Nephron (organoid): Measurements from ENCODE around the gene FABP1.
A peak's percentile ranks its signal among the peaks of the same experiment; 100 is the strongest.

Source experiments
- H3K27ac Mint-ChIP-seq, 3 experiments: 2 replicates each; pipeline ENCODE4 v1.8.0; 2020; ENCODE audit warnings: mixed read lengths in 3 of 3, mild to moderate bottlenecking in 2 of 3, moderate library complexity in 1 of 3
- H3K27me3 Mint-ChIP-seq: 2 replicates; pipeline ENCODE4 v1.8.0; 2021; ENCODE audit warnings: low read depth, mild to moderate bottlenecking, moderate library complexity, mixed read lengths
- H3K36me3 Mint-ChIP-seq: 2 replicates; pipeline ENCODE4 v1.8.0; 2020; ENCODE audit warnings: low read depth, mixed read lengths
- H3K4me1 Mint-ChIP-seq: 2 replicates; pipeline ENCODE4 v1.8.0; 2020; ENCODE audit warnings: mixed read lengths
- H3K4me3 Mint-ChIP-seq, 3 experiments: 2 replicates each; pipeline ENCODE4 v1.8.0; 2020; ENCODE audit warnings: mild to moderate bottlenecking in 3 of 3, mixed read lengths in 3 of 3, moderate library complexity in 2 of 3
- H3K9me3 Mint-ChIP-seq: 2 replicates; pipeline ENCODE4 v1.8.0; 2020; ENCODE audit warnings: mixed read lengths
- TF ChIP-seq, protein P1 (sequence below), 3 experiments: fragments of 200-600 bp; sonication (generic); IDR thresholded peaks; one replicate each; pipeline ENCODE4 v1.5.0; 2021; ENCODE audit warnings: antibody characterized with exemption in 3 of 3; ENCODE audit not compliant: unreplicated experiment in 3 of 3

FABP1 gene

DNA sequence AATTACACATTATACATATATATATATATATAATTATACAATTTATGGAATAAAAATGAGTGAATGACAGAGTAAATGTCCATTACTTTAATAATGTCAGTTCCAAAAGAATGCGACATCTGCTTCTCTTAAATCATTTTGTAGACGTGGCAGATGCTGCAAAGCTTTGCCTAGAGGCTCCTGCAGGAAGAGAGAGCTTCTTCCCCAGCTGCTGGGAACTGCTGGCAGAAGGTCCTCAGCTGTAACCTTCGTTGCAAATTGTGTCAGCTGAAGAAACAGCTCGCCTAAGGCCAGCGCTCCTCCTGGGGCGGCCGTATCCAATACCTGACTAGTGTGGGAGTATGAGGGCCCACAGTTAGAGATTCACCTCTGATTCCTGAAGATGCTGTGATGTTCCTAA lies 32.7 kb upstream of the FABP1 start:
- TF ChIP-seq, protein P1, sequence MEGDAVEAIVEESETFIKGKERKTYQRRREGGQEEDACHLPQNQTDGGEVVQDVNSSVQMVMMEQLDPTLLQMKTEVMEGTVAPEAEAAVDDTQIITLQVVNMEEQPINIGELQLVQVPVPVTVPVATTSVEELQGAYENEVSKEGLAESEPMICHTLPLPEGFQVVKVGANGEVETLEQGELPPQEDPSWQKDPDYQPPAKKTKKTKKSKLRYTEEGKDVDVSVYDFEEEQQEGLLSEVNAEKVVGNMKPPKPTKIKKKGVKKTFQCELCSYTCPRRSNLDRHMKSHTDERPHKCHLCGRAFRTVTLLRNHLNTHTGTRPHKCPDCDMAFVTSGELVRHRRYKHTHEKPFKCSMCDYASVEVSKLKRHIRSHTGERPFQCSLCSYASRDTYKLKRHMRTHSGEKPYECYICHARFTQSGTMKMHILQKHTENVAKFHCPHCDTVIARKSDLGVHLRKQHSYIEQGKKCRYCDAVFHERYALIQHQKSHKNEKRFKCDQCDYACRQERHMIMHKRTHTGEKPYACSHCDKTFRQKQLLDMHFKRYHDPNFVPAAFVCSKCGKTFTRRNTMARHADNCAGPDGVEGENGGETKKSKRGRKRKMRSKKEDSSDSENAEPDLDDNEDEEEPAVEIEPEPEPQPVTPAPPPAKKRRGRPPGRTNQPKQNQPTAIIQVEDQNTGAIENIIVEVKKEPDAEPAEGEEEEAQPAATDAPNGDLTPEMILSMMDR (IDR thresholded peaks at IDR 0.05; ENCODE audit: unreplicated experiment in 3 of 3) = no peak
- Mint-ChIP-seq H3K4me3 (no peak overlapping the region), H3K9me3 (no peaks in the 10 kb centered on the region), H3K27me3 (peaks cover 10% of the 10 kb centered on the region), H3K27ac (no peak overlapping the region), H3K4me1 (peaks cover 6% of the 10 kb centered on the region), H3K36me3 (no peaks in the 10 kb centered on the region)

DNA sequence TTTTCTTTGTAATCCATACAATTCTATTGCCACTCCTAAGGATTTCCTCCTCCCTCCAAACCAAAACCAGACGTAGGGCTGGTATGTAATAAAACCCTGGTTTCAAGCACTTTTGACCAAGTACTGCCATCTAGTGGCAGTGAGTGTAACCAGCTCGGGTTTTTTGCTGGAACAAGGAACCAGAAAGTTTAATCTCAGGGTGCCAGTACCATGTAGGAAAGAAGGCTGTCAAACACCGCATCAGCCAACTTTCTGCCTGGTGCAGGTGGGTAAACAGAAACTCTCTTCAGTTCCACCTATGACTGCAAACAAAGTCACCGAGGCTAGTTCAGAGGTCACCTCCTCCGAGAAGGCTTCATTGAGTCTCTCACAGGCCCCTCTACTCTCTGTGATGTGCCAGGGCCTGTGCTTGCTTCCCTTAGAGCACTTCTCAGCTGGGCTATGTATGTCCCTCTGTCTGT lies 32.1 kb upstream of the FABP1 start:
- H3K27ac Mint-ChIP-seq = no peak overlapping the region
- H3K4me3 Mint-ChIP-seq = no peak overlapping the region
- no peaks in the 10 kb centered on the region for H3K9me3 Mint-ChIP-seq
- no peaks in the 10 kb centered on the region for H3K36me3 Mint-ChIP-seq
- peaks cover 6% of the 10 kb centered on the region for H3K4me1 Mint-ChIP-seq
- TF ChIP-seq, protein P1 (IDR thresholded peaks at IDR 0.05; ENCODE audit: unreplicated experiment in 3 of 3) = peak; percentile 87 to 93 (median 91)
- peaks cover 10% of the 10 kb centered on the region for H3K27me3 Mint-ChIP-seq

DNA sequence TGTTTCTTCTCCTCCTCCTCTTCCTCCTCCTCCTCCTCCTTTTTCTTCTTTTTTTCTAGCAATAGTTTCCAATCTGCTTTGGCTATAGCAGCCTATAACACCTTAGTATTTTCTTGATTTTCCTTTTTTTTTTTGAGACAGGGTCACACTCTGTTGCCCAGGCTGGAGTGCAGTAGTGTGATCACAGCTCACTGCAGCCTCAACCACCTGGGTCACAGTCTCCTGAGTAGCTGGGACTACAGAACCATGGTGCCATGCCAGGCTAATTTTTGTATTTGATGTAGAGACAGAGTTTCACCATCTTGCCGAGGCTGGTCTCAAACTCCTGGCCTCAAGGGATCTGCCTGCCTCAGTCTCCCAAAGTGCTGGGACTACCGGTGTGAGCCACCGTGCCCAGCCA lies 31.6 kb upstream of the FABP1 start:
- Mint-ChIP-seq H3K27ac (no peak overlapping the region), H3K4me1 (peaks cover 6% of the 10 kb centered on the region), H3K9me3 (peaks cover 1% of the 10 kb centered on the region), H3K36me3 (no peaks in the 10 kb centered on the region), H3K27me3 (peaks cover 7% of the 10 kb centered on the region), H3K4me3 (no peak overlapping the region)
- TF ChIP-seq, protein P1 (IDR thresholded peaks at IDR 0.05; ENCODE audit: unreplicated experiment in 3 of 3) = no peak

DNA sequence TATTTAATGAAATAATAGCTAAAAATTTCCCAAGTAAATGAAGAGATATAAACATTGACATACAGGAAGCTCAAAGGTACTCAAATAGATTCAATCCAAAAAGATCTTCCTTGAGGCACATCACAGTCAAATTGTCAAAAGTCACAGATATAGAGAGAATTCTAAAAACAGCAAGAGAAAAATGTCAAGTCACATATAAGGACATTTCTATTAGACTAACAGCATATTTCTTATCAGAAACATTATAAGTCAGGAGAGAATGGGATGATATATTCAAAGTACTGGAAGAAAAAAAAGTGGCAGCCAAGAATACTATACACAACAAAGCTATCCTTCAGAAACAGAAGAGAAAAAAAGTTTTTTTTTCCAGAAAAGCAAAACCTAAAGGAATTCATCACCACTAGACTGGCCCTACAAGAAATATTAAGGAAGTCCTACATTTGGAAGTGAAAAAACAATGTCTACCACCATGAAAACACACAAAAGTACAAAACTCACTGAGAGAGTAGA lies 21.1 kb upstream of the FABP1 start:
- Mint-ChIP-seq H3K27ac (no peak overlapping the region), H3K4me3 (no peak overlapping the region), H3K36me3 (peaks cover 6% of the 10 kb centered on the region), H3K9me3 (peaks cover 36% of the 10 kb centered on the region), H3K27me3 (no peaks in the 10 kb centered on the region), H3K4me1 (no peaks in the 10 kb centered on the region)
- TF ChIP-seq, protein P1 (IDR thresholded peaks at IDR 0.05; ENCODE audit: unreplicated experiment in 3 of 3) = no peak

DNA sequence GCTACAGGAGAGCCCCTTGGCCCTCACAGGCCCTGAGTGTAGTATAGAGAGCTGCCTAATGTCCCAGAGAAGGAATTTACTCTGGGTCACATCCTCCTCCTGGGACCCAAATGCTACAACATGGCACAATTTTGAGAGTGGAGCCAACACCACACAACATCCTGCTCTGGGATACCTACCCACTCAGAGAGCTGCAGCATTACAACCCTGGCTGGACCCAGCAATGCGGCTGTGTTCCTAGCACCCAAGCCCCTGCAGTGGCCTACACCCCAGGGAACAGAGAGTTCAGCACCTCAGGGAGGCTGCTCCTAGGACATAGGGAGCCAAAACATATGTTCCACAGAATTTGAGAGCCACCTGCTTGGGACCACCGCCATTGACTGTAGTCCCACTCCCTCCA lies 19.3 kb upstream of the FABP1 start:
- Mint-ChIP-seq H3K4me3 (no peak overlapping the region), H3K4me1 (no peaks in the 10 kb centered on the region), H3K9me3 (peaks cover 29% of the 10 kb centered on the region), H3K27ac (no peak overlapping the region), H3K36me3 (peaks cover 6% of the 10 kb centered on the region), H3K27me3 (peaks cover 4% of the 10 kb centered on the region)
- TF ChIP-seq, protein P1 (IDR thresholded peaks at IDR 0.05; ENCODE audit: unreplicated experiment in 3 of 3) = no peak

DNA sequence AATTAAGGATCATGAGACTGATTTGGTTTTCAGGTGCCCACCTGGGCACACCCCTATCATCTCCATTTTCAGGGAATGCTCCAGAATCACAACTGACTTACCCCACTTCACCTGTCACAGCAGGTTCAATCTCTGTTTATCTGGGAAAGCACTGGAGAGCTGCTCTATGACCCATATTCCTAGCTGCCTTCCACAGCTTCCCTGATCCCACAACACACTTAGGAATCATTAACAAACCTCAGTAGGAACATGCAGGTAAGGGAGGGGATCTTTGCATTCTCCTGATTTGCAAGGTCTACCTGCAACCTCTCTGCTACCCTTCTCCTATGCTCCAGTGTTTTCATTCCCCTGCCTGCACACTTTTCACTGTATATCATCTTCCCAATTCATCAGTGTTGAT lies 18.7 kb upstream of the FABP1 start:
- H3K36me3 Mint-ChIP-seq = peaks cover 6% of the 10 kb centered on the region
- no peak overlapping the region for H3K27ac Mint-ChIP-seq
- H3K27me3 Mint-ChIP-seq = peaks cover 4% of the 10 kb centered on the region
- TF ChIP-seq, protein P1 (IDR thresholded peaks at IDR 0.05; ENCODE audit: unreplicated experiment in 3 of 3) = no peak
- H3K4me3 Mint-ChIP-seq = no peak overlapping the region
- no peaks in the 10 kb centered on the region for H3K4me1 Mint-ChIP-seq
- peaks cover 28% of the 10 kb centered on the region for H3K9me3 Mint-ChIP-seq
